ENCODE results near the gene MAD1L1. TPM values are rescaled to one million over a fixed set of nuclear protein-coding genes. Genes with fewer than 3 reads are reported as not detected.

Gene MAD1L1
- total RNA-seq, 2 experiments from 2014 or later = 58.3 to 65.3 TPM

- Histone ChIP-seq H3K9me2 (ENCODE audit: insufficient read depth, low read length) (no peaks in the 10 kb centered on the region), H3K9me3 (ENCODE audit: low read length) (no peaks in the 10 kb centered on the region), H3K27ac (ENCODE audit: low read depth, low read length, poor library complexity, severe bottlenecking) (no peak overlapping the region), H2AFZ (ENCODE audit: low read length) (no peak overlapping the region), H3K36me3 (ENCODE audit: insufficient read depth, low read length) (no peaks in the 10 kb centered on the region), H3K4me1 (ENCODE audit: insufficient read depth, low read length, poor library complexity, severe bottlenecking) (no peaks in the 10 kb centered on the region), H4K20me1 (ENCODE audit: insufficient read depth, low read length) (no peaks in the 10 kb centered on the region), H3K4me2 (ENCODE audit: low read length) (no peak overlapping the region), H3K4me3 (ENCODE audit: low read depth, low read length, poor library complexity, severe bottlenecking) (no peak overlapping the region), H3K79me2 (ENCODE audit: insufficient read depth, low read depth, low read length) (no peaks in the 10 kb centered on the region)
- ChIA-PET POLR2A (interaction anchor here (0.5 kb wide), 1 partner anchor 198 kb away, joined by 4 read pairs; no protein-coding TSS in a partner anchor), CTCF (ENCODE audit: unreplicated experiment) (no interaction called here)
- no peak for DNase-seq (ENCODE audit: low spot score)
- intact Hi-C loops (cut with micrococcal nuclease; ENCODE audit: unreplicated experiment) = no loop called here
- BruUV-seq (replicated peaks) = no TSS peak
- no peak for TF ChIP-seq EZH2phosphoT487 (IDR thresholded peaks at IDR 0.05; ENCODE audit: borderline replicate concordance, low read depth, low read length)
- TF ChIP-seq CTCF (conservative IDR thresholded peaks at IDR 0.05; ENCODE audit: low read length) = no peak
Measured at GRCh38 chr7:2007551-2007950, 225.2 kb downstream of the MAD1L1 start.

- Histone ChIP-seq H3K79me2 (ENCODE audit: insufficient read depth, low read depth, low read length) (no peaks in the 10 kb centered on the region), H3K27ac (ENCODE audit: low read depth, low read length, poor library complexity, severe bottlenecking) (no peak overlapping the region), H3K9me2 (ENCODE audit: insufficient read depth, low read length) (no peaks in the 10 kb centered on the region), H3K4me2 (ENCODE audit: low read length) (no peak overlapping the region), H4K20me1 (ENCODE audit: insufficient read depth, low read length) (no peaks in the 10 kb centered on the region), H3K4me3 (ENCODE audit: low read depth, low read length, poor library complexity, severe bottlenecking) (no peak overlapping the region), H3K36me3 (ENCODE audit: insufficient read depth, low read length) (no peaks in the 10 kb centered on the region), H3K4me1 (ENCODE audit: insufficient read depth, low read length, poor library complexity, severe bottlenecking) (no peaks in the 10 kb centered on the region), H2AFZ (ENCODE audit: low read length) (no peak overlapping the region), H3K9me3 (ENCODE audit: low read length) (no peaks in the 10 kb centered on the region)
- no TSS peak for BruUV-seq (replicated peaks)
- TF ChIP-seq EZH2phosphoT487 (IDR thresholded peaks at IDR 0.05; ENCODE audit: borderline replicate concordance, low read depth, low read length) (no peak), CTCF (conservative IDR thresholded peaks at IDR 0.05; ENCODE audit: low read length) (no peak)
- CTCF ChIA-PET (ENCODE audit: unreplicated experiment) = no interaction called here
- POLR2A ChIA-PET = interaction anchor here (0.5 kb wide), 1 partner anchor 198 kb away, joined by 4 read pairs; no protein-coding TSS in a partner anchor
- intact Hi-C loops (cut with micrococcal nuclease; ENCODE audit: unreplicated experiment) = no loop called here
- DNase-seq (ENCODE audit: low spot score) = no peak
Measured at GRCh38 chr7:2006921-2007381, 225.8 kb downstream of the MAD1L1 start.

- Histone ChIP-seq H3K9me2 (ENCODE audit: insufficient read depth, low read length) (no peaks in the 10 kb centered on the region), H3K4me2 (ENCODE audit: low read length) (no peak overlapping the region), H3K4me3 (ENCODE audit: low read depth, low read length, poor library complexity, severe bottlenecking) (no peak overlapping the region), H2AFZ (ENCODE audit: low read length) (no peak overlapping the region), H3K27ac (ENCODE audit: low read depth, low read length, poor library complexity, severe bottlenecking) (no peak overlapping the region), H3K79me2 (ENCODE audit: insufficient read depth, low read depth, low read length) (no peaks in the 10 kb centered on the region), H3K4me1 (ENCODE audit: insufficient read depth, low read length, poor library complexity, severe bottlenecking) (no peaks in the 10 kb centered on the region), H3K9me3 (ENCODE audit: low read length) (no peaks in the 10 kb centered on the region), H4K20me1 (ENCODE audit: insufficient read depth, low read length) (no peaks in the 10 kb centered on the region), H3K36me3 (ENCODE audit: insufficient read depth, low read length) (no peaks in the 10 kb centered on the region)
- intact Hi-C loops (cut with micrococcal nuclease; ENCODE audit: unreplicated experiment) = no loop called here
- POLR2A ChIA-PET = interaction anchor here (0.6 to 0.9 kb wide), 2 partner anchors 34 to 111 kb away, joined by 3 read pairs; no protein-coding TSS in a partner anchor
- no peak for DNase-seq (ENCODE audit: low spot score)
- CTCF ChIA-PET (ENCODE audit: unreplicated experiment) = no interaction called here
- no TSS peak for BruUV-seq (replicated peaks)
- TF ChIP-seq EZH2phosphoT487 (IDR thresholded peaks at IDR 0.05; ENCODE audit: borderline replicate concordance, low read depth, low read length) (no peak), CTCF (conservative IDR thresholded peaks at IDR 0.05; ENCODE audit: low read length) (no peak)
Measured at GRCh38 chr7:2006231-2006771, 226.4 kb downstream of the MAD1L1 start.

Data from OCI-LY7 (cell line).